ENCODE results near the gene MT1B.

Gene MT1B

DNA sequence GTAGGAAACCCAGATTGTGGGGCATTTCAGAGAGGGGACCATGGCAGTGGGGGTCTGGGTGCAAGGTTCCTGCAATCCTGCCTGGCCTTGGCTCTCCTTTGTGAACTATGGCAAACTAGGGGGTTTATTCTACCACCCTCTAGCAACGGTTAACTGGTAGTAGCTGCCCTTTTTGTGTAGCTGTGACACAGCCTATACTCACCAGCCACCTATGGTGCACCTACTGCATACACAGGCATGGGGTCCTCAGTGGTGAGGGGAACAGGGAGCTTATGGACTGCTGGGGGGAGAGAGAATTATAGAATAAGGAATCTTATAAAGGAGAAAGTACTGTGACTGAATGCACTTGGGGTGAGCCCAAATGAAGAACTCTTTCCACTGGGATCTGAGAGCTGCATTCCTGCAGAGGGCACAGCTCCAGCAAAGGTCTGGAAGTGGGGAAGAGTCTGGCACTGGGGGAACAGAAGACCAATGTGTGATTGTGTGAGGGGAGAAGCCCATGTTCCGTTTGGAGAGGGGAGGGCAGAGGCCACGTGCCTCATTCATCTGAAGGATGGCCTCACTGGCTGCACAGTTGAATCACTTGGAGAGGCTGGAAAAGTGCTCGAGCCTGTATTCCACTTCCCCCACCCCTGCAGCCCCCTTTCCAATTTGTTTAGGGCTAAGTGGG lies 32.7 kb downstream of the MT1B start:
- Histone ChIP-seq H3K4me1 (ENCODE audit: insufficient read depth, low read length) (peaks cover 24% of the 10 kb centered on the region), H2AFZ (ENCODE audit: low read depth, low read length) (no peak overlapping the region), H3K9me3 (ENCODE audit: insufficient read depth, low read length, severe bottlenecking) (no peaks in the 10 kb centered on the region), H3K4me3 (ENCODE audit: low read depth in 1 of 2, low read length in 2 of 2) (no peak overlapping the region), H4K20me1 (ENCODE audit: insufficient read depth, low read length) (no peaks in the 10 kb centered on the region), H3K4me2 (ENCODE audit: insufficient read depth, low read length) (no peak overlapping the region), H3K36me3 (ENCODE audit: insufficient read depth, low read length) (no peaks in the 10 kb centered on the region), H3K27me3 (ENCODE audit: insufficient read depth, low read length, poor library complexity) (no peaks in the 10 kb centered on the region), H3K79me2 (ENCODE audit: insufficient read depth, low read length) (no peaks in the 10 kb centered on the region), H3K27ac (ENCODE audit: low read length) (no peak overlapping the region), H3K9ac (ENCODE audit: low read depth, low read length) (no peak overlapping the region)
- DNase-seq (no peak), ATAC-seq (ENCODE audit: insufficient read depth, low read depth) (no peak)
- TF ChIP-seq, protein P1, sequence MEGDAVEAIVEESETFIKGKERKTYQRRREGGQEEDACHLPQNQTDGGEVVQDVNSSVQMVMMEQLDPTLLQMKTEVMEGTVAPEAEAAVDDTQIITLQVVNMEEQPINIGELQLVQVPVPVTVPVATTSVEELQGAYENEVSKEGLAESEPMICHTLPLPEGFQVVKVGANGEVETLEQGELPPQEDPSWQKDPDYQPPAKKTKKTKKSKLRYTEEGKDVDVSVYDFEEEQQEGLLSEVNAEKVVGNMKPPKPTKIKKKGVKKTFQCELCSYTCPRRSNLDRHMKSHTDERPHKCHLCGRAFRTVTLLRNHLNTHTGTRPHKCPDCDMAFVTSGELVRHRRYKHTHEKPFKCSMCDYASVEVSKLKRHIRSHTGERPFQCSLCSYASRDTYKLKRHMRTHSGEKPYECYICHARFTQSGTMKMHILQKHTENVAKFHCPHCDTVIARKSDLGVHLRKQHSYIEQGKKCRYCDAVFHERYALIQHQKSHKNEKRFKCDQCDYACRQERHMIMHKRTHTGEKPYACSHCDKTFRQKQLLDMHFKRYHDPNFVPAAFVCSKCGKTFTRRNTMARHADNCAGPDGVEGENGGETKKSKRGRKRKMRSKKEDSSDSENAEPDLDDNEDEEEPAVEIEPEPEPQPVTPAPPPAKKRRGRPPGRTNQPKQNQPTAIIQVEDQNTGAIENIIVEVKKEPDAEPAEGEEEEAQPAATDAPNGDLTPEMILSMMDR (IDR thresholded peaks at IDR 0.05; ENCODE audit: borderline replicate concordance, extremely low read depth, low read length, poor library complexity, severe bottlenecking) = no peak
- TF ChIP-seq EZH2 (IDR thresholded peaks at IDR 0.05; ENCODE audit: borderline replicate concordance, low read depth, low read length, severe bottlenecking) = no peak

DNA sequence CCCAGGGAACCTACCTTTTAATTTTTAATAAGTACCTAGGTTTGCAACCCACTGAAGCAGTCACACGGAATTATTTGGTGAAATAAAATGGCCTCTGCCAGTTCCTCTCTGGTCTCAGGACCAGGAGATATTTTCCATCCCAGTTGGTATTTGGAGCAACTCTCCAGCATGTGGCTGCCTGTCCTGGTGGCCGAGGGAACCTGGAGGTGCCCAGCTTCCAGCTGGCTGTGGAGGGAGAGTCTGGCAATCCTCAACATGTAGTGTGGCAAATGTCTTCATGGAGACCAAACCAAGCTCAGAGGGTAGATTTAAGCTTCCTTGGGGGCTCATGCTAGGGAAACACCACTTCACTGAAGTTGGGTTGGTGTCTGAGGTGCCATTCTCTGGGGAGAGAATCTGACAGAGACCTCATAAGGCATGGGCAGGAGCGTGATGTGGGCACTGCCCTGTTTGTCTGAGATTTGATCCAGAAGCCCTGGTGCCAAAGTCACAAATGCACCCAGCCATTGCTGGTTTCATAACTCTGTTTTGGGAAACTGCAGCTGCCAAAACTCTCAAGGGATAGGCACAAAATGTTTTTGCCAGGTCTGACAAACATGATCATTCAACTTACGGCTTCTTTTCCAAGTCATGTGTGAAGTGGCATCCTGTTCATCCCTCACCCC lies 33.4 kb downstream of the MT1B start:
- H3K4me3 ChIP-seq (ENCODE audit: low read depth in 1 of 2, low read length in 2 of 2) = no peak overlapping the region
- no peak for DNase-seq
- no peak overlapping the region for H3K27ac ChIP-seq (ENCODE audit: low read length)
- no peak overlapping the region for H3K4me2 ChIP-seq (ENCODE audit: insufficient read depth, low read length)
- H2AFZ ChIP-seq (ENCODE audit: low read depth, low read length) = no peak overlapping the region
- no peak overlapping the region for H3K9ac ChIP-seq (ENCODE audit: low read depth, low read length)
- peaks cover 24% of the 10 kb centered on the region for H3K4me1 ChIP-seq (ENCODE audit: insufficient read depth, low read length)
- H3K27me3 ChIP-seq (ENCODE audit: insufficient read depth, low read length, poor library complexity) = no peaks in the 10 kb centered on the region
- TF ChIP-seq, protein P1 (IDR thresholded peaks at IDR 0.05; ENCODE audit: borderline replicate concordance, extremely low read depth, low read length, poor library complexity, severe bottlenecking) = no peak
- no peak for TF ChIP-seq EZH2 (IDR thresholded peaks at IDR 0.05; ENCODE audit: borderline replicate concordance, low read depth, low read length, severe bottlenecking)
- H3K79me2 ChIP-seq (ENCODE audit: insufficient read depth, low read length) = no peaks in the 10 kb centered on the region
- no peaks in the 10 kb centered on the region for H3K36me3 ChIP-seq (ENCODE audit: insufficient read depth, low read length)
- no peak for ATAC-seq (ENCODE audit: insufficient read depth, low read depth)
- no peaks in the 10 kb centered on the region for H4K20me1 ChIP-seq (ENCODE audit: insufficient read depth, low read length)
- H3K9me3 ChIP-seq (ENCODE audit: insufficient read depth, low read length, severe bottlenecking) = no peaks in the 10 kb centered on the region

DNA sequence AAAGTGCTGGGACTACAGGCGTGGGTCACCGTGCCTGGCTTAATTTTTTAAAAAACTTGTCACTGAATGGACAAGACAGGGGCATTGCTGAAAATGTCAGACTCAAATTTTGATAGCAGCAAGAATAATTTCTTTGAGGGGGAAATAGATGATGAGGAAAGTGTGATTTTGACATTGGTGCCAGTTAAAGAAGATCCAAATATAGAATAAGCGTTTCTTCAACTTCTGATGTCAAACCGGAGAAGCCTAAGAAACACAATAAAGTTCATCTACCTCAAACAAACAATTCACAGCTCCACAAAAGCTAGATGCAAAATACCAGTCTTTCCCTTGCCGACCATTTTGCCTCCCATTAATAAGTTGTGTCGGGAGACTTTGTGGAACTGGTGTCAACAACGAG lies 35.1 kb downstream of the MT1B start:
- no peak for DNase-seq
- H3K9ac ChIP-seq (ENCODE audit: low read depth, low read length) = no peak overlapping the region
- no peak overlapping the region for H3K4me3 ChIP-seq (ENCODE audit: low read depth in 1 of 2, low read length in 2 of 2)
- TF ChIP-seq, protein P1 (IDR thresholded peaks at IDR 0.05; ENCODE audit: borderline replicate concordance, extremely low read depth, low read length, poor library complexity, severe bottlenecking) = no peak
- TF ChIP-seq EZH2 (IDR thresholded peaks at IDR 0.05; ENCODE audit: borderline replicate concordance, low read depth, low read length, severe bottlenecking) = no peak
- no peaks in the 10 kb centered on the region for H3K36me3 ChIP-seq (ENCODE audit: insufficient read depth, low read length)
- H3K79me2 ChIP-seq (ENCODE audit: insufficient read depth, low read length) = no peaks in the 10 kb centered on the region
- H3K27ac ChIP-seq (ENCODE audit: low read length) = no peak overlapping the region
- H3K4me1 ChIP-seq (ENCODE audit: insufficient read depth, low read length) = peaks cover 20% of the 10 kb centered on the region
- ATAC-seq (ENCODE audit: insufficient read depth, low read depth) = no peak
- no peak overlapping the region for H2AFZ ChIP-seq (ENCODE audit: low read depth, low read length)
- no peaks in the 10 kb centered on the region for H3K9me3 ChIP-seq (ENCODE audit: insufficient read depth, low read length, severe bottlenecking)
- no peaks in the 10 kb centered on the region for H4K20me1 ChIP-seq (ENCODE audit: insufficient read depth, low read length)
- H3K27me3 ChIP-seq (ENCODE audit: insufficient read depth, low read length, poor library complexity) = no peaks in the 10 kb centered on the region
- no peak overlapping the region for H3K4me2 ChIP-seq (ENCODE audit: insufficient read depth, low read length)
